Spinal cord (tissue), 10 donors: Measurements from ENCODE around the gene CYP4F3. TPM values are rescaled to one million over a fixed set of nuclear protein-coding genes. Genes with fewer than 3 reads are reported as not detected.

Experiments
- DNase-seq, 6 donors: peaks; one replicate each; pipeline versions ENCODE4 v3.0.0 to v3.0.0-alpha.2; 2013 to 2015; ENCODE audit warnings: low spot score in 6 of 6, low read depth in 4 of 6
- H3K27ac ChIP-seq: one replicate; pipeline ENCODE4 v1.5.1; 2013; ENCODE audit warnings: low read depth, low read length, control low read depth
- H3K27me3 ChIP-seq: one replicate; pipeline ENCODE4 v1.6.1; 2013; ENCODE audit warnings: low read length; ENCODE audit not compliant: control insufficient read depth, insufficient read depth
- H3K36me3 ChIP-seq: one replicate; pipeline ENCODE4 v1.6.1; 2013; ENCODE audit warnings: low read length; ENCODE audit not compliant: control insufficient read depth, insufficient read depth
- H3K4me1 ChIP-seq: one replicate; pipeline ENCODE4 v1.6.1; 2013; ENCODE audit warnings: low read length; ENCODE audit not compliant: control insufficient read depth, insufficient read depth
- H3K4me3 ChIP-seq: one replicate; pipeline ENCODE4 v1.5.1; 2013; ENCODE audit warnings: low read depth, low read length, control low read depth
- H3K9me3 ChIP-seq: one replicate; pipeline ENCODE4 v1.6.1; 2013; ENCODE audit warnings: low read length; ENCODE audit not compliant: control insufficient read depth, insufficient read depth
- WGBS: methylation state at CpG from one replicate; pipeline ENCODE4 v1.1.5; 2013; ENCODE audit warnings: missing lambda C conversion rate; ENCODE audit not compliant: insufficient coverage; 5-methylcytosine and 5-hydroxymethylcytosine counted together
- polyA plus RNA-seq, 2 donors: library from polyadenylated mRNA; unstranded; fragments of 120-200 nt; gene quantifications; one replicate each; pipeline ENCODE4 v1.2.1, GENCODE V29; 2013; ENCODE audit not compliant: insufficient read length in 2 of 2
- total RNA-seq, 2 donors: library from RNA; depleted of rRNA in 1 of 2; stranded (reverse); fragments of 120-200 nt in 1 of 2; fragments of >200 nt in 1 of 2; gene quantifications; one replicate each; pipeline versions ENCODE4 v1.2.3 to v1.2.4, GENCODE V29; 2013 to 2014
- donor health status: healthy.

CYP4F3 gene
- total and polyA plus RNA-seq, 4 donors: 0.14 to 1.6 (median 0.36) TPM

- no peaks in the 10 kb centered on the region for H3K9me3 ChIP-seq
- WGBS: 11% methylated on average over 1 of the region's 1 CpG
- no peak overlapping the region for H3K27ac ChIP-seq
- peaks cover 6% of the 10 kb centered on the region for H3K27me3 ChIP-seq
- no peak for DNase-seq
- no peaks in the 10 kb centered on the region for H3K4me1 ChIP-seq
- H3K4me3 ChIP-seq: no peak overlapping the region
- no peaks in the 10 kb centered on the region for H3K36me3 ChIP-seq
These were observed 25.5 kb downstream of the CYP4F3 start for GRCh38 chr19:15666186-15666585.

- H3K9me3 ChIP-seq: no peaks in the 10 kb centered on the region
- peaks cover 6% of the 10 kb centered on the region for H3K27me3 ChIP-seq
- DNase-seq: no peak
- H3K4me1 ChIP-seq: no peaks in the 10 kb centered on the region
- no peak overlapping the region for H3K27ac ChIP-seq
- WGBS: 60% methylated on average over 1 of the region's 4 CpGs
- H3K36me3 ChIP-seq: no peaks in the 10 kb centered on the region
- no peak overlapping the region for H3K4me3 ChIP-seq
These were observed 26.2 kb downstream of the CYP4F3 start for GRCh38 chr19:15666883-15667282.

GRCh38 chr19:15669440-15669839, 28.7 kb downstream of the CYP4F3 start:
- no peak for DNase-seq
- Histone ChIP-seq H3K4me3 (no peak overlapping the region), H3K9me3 (no peaks in the 10 kb centered on the region), H3K27ac (no peak overlapping the region), H3K36me3 (no peaks in the 10 kb centered on the region), H3K4me1 (peaks cover 11% of the 10 kb centered on the region), H3K27me3 (peaks cover 4% of the 10 kb centered on the region)
- 41% methylated on average over 3 of the region's 3 CpGs for WGBS

- Histone ChIP-seq H3K27me3 (peaks cover 4% of the 10 kb centered on the region), H3K27ac (no peak overlapping the region), H3K4me3 (no peak overlapping the region), H3K9me3 (no peaks in the 10 kb centered on the region), H3K36me3 (no peaks in the 10 kb centered on the region), H3K4me1 (peaks cover 11% of the 10 kb centered on the region)
- 69% methylated on average over 3 of the region's 4 CpGs for WGBS
- DNase-seq: no peak
These were observed 29.2 kb downstream of the CYP4F3 start for GRCh38 chr19:15669891-15670290.

- WGBS: 58% methylated on average over 4 of the region's 5 CpGs
- no peaks in the 10 kb centered on the region for H3K36me3 ChIP-seq
- peaks cover 11% of the 10 kb centered on the region for H3K4me1 ChIP-seq
- H3K4me3 ChIP-seq: no peak overlapping the region
- peaks cover 4% of the 10 kb centered on the region for H3K27me3 ChIP-seq
- DNase-seq: no peak
- H3K27ac ChIP-seq: no peak overlapping the region
- H3K9me3 ChIP-seq: no peaks in the 10 kb centered on the region
These were observed 30.6 kb downstream of the CYP4F3 start for GRCh38 chr19:15671237-15671821.

GRCh38 chr19:15671891-15672579, 31.3 kb downstream of the CYP4F3 start:
- H3K9me3 ChIP-seq: no peaks in the 10 kb centered on the region
- H3K36me3 ChIP-seq: no peaks in the 10 kb centered on the region
- DNase-seq: peak in 1 of 6 donors; percentile 10
- H3K4me3 ChIP-seq: no peak overlapping the region
- peaks cover 11% of the 10 kb centered on the region for H3K4me1 ChIP-seq
- 49% methylated on average over 9 of the region's 10 CpGs for WGBS
- H3K27me3 ChIP-seq: peaks cover 4% of the 10 kb centered on the region
- H3K27ac ChIP-seq: no peak overlapping the region

- no peak within 1 kb of the TSS for H3K27ac ChIP-seq
- DNase-seq: peak in 4 of 6 donors; percentile 3 to 69 (median 40)
- peaks cover 4% of the 10 kb centered on the region for H3K27me3 ChIP-seq
- WGBS: 38% methylated on average over 6 of the region's 6 CpGs
- H3K36me3 ChIP-seq: no peaks in the 10 kb centered on the region
- H3K4me3 ChIP-seq: no peak within 1 kb of the TSS
- no peaks in the 10 kb centered on the region for H3K9me3 ChIP-seq
- peaks cover 11% of the 10 kb centered on the region for H3K4me1 ChIP-seq
These were observed 32.0 kb downstream of the CYP4F3 start, which contains the start of gene CYP4F12 for GRCh38 chr19:15672580-15673175. Gene CYP4F12, plus strand, starts transcription at chr19:15673087. Its CDS starts 443 bp downstream, at chr19:15673530.

- Histone ChIP-seq H3K36me3 (no peaks in the 10 kb centered on the region), H3K4me1 (peaks cover 11% of the 10 kb centered on the region), H3K27me3 (peaks cover 4% of the 10 kb centered on the region), H3K4me3 (no peak overlapping the region), H3K27ac (no peak overlapping the region), H3K9me3 (no peaks in the 10 kb centered on the region)
- DNase-seq: no peak
- 48% methylated on average over 8 of the region's 9 CpGs for WGBS
These were observed 32.5 kb downstream of the CYP4F3 start for GRCh38 chr19:15673176-15673654.

GRCh38 chr19:15675560-15675959, 34.9 kb downstream of the CYP4F3 start:
- Histone ChIP-seq H3K36me3 (no peaks in the 10 kb centered on the region), H3K27ac (no peak overlapping the region), H3K4me1 (peaks cover 11% of the 10 kb centered on the region), H3K4me3 (no peak overlapping the region), H3K9me3 (no peaks in the 10 kb centered on the region), H3K27me3 (no peaks in the 10 kb centered on the region)
- no peak for DNase-seq
- WGBS: 40% methylated on average over 1 of the region's 3 CpGs
